HG03432 (cell line): ENCODE data around the gene ERI3.

Source experiments
- ATAC-seq: cut with Tn5 transposase; IDR thresholded peaks from one replicate; pipeline ENCODE4 v1.9.1; 2021; ENCODE audit warnings: mild to moderate bottlenecking, moderate library complexity; ENCODE audit not compliant: unreplicated experiment

ERI3 gene

DNA sequence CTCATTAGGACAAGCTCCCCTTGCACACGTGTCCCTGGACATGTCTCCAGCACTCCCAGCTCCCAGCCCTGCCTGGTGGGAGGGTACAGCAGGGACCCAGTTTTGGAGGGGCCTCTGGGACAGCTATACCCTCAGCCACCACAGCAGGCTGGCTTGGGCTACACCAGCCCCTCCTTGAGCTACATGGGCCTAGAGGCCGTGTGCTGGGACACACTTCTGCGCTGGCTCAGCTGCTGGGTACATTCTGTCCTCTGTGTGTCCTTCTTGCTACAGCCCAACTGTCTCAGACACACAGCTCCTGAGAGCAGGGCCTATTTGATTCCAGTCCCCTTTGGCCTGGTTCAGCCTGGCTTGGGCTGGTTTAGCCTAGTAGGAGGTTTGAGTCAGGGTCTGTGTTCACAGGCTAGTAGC is 115.1 kb downstream of the ERI3 start:
- ATAC-seq: no peak

DNA sequence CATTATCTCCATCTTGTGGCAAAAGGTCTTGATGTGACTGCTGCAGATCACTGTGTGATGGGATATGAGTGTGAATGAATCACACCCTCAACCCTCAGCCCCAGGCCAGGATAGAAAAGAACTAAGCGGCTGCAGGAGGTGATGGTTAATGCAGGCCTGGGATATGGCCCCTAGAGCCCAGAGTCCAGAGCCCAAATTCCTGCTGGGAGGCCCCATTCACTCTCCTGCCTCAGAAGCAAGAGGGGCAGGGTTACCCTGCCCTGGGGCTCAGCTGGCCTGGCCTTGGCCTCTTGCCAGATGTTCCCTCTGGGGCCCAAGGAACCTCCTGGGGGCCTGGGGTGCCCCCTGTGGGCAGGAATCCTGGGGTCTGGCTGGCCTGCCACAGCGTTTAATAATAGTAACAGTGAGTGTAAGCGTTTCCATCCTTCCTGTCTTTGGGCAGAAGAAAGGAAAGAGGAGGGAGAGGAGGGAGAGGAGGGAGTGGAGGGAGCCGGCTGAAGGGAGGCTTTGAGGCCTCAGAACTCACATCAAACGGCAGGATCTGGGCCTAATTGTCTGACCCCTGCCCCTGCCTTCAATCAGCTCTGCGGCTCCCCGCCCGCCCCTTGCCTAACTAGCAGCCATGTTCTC is 115.6 kb downstream of the ERI3 start:
- ATAC-seq: no peak

DNA sequence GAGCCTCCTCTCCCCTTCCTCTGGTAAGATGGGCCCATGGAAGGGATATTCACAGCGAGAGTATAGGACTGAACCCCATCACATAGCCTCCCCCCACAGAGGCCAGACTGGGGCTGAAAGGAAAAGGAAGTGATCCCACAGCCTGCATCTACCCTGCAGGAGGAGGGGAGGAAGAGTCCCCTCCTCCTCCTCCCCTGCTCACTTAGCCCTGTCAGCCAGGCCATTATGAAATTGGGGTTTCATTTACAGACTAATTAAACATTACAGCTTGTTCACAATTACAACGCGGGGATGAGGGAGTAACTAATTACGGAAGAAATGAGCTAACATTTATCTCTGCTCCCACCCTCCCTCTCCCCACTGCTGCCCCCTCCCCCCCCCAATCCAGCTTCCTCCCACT is 116.4 kb downstream of the ERI3 start:
- ATAC-seq: no peak

GRCh38 chr1:44237721-44238457 is 117.2 kb downstream of the ERI3 start:
- no peak for ATAC-seq

GRCh38 chr1:44236490-44237272 is 118.4 kb downstream of the ERI3 start:
- no peak for ATAC-seq

DNA sequence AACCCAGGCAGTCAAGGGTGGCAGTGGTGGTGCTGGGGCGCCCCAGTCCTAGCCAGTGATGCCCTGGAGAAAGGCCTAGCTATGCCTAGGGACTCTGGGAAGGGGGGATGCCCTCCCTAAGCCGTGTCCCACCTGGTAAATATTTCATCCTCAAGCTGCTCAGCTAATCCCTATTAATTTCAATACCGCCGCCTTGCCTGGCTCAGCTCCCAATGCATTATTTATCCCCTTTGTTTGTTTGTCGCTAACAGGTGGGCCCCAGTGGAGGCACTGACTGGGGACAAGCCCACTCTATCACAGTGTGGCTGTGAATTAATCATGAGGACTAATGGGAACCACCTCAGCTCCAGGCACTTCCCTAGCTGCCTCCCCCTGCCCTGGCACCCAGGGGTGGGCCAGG is 119.2 kb downstream of the ERI3 start:
- ATAC-seq: no peak

- no peak for ATAC-seq
Observed at GRCh38 chr1:44233593-44233992, 121.5 kb downstream of the ERI3 start.

DNA sequence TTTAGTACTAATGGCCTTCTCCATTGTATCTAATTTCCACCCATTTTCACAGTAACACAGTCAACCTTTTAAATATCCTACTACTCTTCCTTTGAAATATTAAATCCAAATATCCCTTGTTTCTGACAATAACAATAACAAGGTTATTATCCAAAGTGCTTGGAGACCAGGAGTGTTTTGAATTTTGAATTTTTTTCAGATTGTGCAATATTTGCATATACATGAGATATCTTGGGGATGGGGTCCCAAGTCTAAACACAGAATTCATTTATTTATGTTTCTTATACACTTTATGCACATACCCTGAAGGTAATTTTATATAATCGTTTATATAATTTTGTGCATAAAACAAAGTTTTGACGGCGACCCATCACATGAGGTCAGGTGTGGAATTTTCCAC is 124.3 kb downstream of the ERI3 start:
- no peak for ATAC-seq

DNA sequence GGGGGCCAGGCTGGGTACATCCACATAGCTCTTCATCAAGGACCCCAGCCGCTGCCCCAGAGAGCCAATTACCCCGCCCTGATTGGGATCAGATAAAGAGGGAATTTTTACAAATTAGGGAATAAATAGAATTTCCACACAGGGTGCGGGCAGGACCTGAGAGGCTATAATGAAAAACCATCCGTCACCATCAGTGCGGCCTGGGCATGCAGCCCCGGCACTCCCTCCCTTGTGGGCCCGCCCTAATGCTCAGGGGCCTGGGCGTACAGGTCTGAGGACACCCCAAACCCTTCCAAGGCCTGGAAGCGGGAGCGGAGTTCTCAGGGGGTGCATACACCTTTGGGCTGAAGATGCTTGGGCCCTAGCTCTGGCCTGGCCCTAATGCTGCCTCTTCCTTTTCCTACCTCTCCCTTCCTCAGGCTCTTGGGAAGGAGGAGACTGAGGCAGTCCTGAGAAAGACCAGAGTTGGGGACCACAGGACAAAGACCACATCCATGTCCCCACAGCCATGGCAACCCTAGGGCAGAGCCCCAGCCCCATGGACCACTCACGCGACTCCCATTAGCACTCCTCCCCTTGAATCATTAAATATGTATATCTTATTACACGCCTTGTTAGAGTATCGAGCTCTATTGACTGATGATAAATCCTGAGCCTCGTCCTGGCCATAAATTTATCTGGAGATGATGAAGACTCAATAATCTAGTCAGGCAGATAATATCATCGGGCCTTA is 125.5 kb downstream of the ERI3 start:
- ATAC-seq: no peak

DNA sequence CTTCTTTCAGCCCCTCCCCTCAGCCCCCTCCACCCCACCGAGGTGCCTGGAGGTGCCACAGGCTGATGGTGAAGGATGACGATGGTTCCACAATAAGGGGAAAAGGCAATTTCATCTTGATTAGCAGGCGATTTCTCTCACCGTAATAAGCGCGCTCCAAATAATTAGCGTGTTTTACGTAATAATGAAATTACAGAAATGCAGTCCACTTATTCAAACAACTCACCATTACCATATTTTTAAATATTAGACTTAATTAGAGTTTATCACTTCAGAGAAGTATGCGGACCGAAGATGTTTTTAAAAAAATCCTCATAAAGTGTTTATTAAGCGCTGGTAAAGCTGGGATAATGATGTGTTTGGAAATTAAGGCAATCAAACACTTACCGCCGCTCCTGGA is 126.8 kb downstream of the ERI3 start:
- no peak for ATAC-seq

DNA sequence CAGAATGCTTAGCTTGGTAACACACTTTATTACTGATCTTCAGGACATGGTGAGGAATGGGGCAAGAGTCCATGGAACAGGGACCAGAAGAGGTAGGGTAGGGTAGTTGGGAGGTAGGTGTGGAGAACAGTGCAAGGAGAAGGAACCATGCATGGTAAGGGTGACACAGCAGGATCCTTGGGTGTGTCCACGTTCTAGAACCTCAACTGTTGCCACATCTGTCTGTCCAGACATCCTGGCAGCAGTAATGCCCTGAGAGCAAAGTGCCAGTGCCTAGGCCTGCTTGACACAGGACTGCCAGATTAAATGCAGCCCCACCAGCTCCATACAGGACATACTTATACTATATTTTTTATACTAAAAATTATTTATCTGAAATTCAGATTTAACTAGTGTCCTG is 127.8 kb downstream of the ERI3 start:
- ATAC-seq: no peak

GRCh38 chr1:44225761-44226160 is 129.3 kb downstream of the ERI3 start:
- ATAC-seq: no peak

DNA sequence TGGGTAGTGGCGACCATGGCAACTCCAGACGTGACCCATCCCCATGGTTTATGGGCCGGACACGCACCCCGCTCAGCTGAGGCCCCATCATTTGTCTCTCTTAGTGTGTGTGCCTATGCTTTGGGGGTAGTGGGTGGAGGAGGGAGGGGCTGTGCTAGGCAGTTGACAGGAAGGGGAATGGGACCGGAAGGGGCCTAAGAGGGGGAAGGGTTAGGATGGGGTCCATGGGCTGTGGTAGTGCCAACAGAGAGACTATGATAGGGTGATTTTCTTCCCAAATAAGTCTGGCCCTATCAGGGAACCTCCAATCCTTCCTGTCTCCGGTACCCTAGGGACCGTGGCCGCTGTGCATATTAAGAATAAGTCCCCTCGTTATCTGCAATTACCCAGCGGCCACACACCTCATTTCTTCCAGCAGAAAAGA is 131.9 kb downstream of the ERI3 start:
- ATAC-seq: no peak

GRCh38 chr1:44222397-44223186 is 132.5 kb downstream of the ERI3 start:
- ATAC-seq: no peak

GRCh38 chr1:44221769-44222168 is 133.3 kb downstream of the ERI3 start:
- no peak for ATAC-seq

GRCh38 chr1:44220755-44221154 is 134.3 kb downstream of the ERI3 start:
- no peak for ATAC-seq

- no peak for ATAC-seq
Observed at GRCh38 chr1:44220001-44220751, 134.9 kb downstream of the ERI3 start.

DNA sequence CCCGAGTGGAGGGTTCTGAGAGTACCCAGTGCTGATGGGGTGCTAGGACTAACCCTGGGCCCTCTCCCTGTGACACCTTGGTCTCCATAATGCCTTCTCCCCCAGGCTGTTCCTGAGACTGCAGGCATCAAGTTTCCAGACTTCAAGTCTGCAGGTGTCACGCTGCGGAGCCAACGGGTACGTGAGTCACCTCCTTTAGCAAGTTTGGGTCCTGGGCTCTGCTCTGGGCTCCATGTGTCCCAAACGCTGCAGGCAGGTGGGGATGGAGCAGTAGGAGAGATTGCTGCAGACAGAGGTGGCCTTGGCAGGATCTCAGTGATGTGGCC is 135.8 kb downstream of the ERI3 start:
- ATAC-seq: no peak

DNA sequence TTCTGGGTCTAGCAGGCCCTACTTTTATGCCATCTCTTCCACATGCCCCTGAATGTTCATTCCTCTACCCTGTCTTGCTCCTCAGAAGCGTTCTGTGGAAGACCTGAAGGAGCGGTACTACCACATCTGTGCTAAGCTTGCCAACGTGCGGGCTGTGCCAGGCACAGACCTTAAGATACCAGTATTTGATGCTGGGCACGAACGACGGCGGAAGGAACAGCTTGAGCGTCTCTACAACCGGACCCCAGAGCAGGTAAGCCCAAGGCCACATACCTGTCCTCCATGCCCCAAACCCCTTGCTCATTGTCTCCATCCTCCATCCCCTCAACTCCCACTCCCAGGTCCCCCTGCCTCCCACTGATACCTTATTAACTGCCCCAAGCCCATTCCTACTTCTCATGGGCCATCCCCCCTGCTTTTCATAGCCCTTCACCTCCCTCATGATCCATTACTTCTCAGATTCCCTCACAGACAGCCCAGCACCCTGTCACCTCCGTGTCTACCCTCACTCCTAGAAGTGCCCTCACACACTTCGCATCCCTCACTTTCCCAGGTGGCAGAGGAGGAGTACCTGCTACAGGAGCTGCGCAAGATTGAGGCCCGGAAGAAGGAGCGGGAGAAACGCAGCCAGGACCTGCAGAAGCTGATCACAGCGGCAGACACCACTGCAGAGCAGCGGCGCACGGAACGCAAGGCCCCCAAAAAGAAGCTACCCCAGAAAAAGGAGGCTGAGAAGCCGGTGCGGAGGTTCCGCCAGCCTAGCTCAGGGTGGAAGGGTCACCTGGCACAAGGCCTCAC is 136.4 kb downstream of the ERI3 start:
- no peak for ATAC-seq
